Sciatic nerve (tissue), 2 donors: ENCODE measurements around the gene DRD5. TPM values are rescaled to one million over a fixed set of nuclear protein-coding genes. Genes with fewer than 3 reads are reported as not detected.
"Not testable (repeated sequence)": the region's sequence is repeated elsewhere in the genome, so short reads cannot be mapped to it uniquely, and the experiment has no call there.

Experiments used
- ATAC-seq: fragments of 200-7000 bp; cut with Tn5 transposase; one replicate; pipeline ENCODE4 v1.9.1; 2020; ENCODE audit warnings: mild to moderate bottlenecking, moderate library complexity
- DNase-seq: peaks from one replicate; pipeline ENCODE4 v3.0.0-alpha.2; 2020; ENCODE audit warnings: low spot score
- intact Hi-C: fragments of 100-400 bp; cut with DNase I; formaldehyde crosslinking; loops from one replicate; pipeline ENCODE4 v1.14.2; 2022
- total RNA-seq: library from RNA; stranded (reverse); fragmentation: NEBNext Ultra II Directional; extraction: Animal tissue kit (Norgen Biotek cat#: 25700); gene quantifications from one replicate; pipeline ENCODE4 v1.2.1, GENCODE V29; 2021
- donor health status: DM: no; HTN: no; CAD: no.
- donor health status: DM: no; HTN: no; CAD: no.

DRD5 gene
- not detected for total RNA-seq

GRCh38 chr4:9781343-9782135, at the start of gene DRD5:
DRD5 (plus strand) TSS chr4:9781634; CDS start chr4:9782030, 396 bp downstream.
- DNase-seq (no peak), ATAC-seq (no peak)
- intact Hi-C loops, result no loop called here

- ATAC-seq, DNase-seq, intact Hi-C loops: not testable (repeated sequence)
These were observed 49.2 kb upstream of the DRD5 start for GRCh38 chr4:9732256-9732655.

DNA sequence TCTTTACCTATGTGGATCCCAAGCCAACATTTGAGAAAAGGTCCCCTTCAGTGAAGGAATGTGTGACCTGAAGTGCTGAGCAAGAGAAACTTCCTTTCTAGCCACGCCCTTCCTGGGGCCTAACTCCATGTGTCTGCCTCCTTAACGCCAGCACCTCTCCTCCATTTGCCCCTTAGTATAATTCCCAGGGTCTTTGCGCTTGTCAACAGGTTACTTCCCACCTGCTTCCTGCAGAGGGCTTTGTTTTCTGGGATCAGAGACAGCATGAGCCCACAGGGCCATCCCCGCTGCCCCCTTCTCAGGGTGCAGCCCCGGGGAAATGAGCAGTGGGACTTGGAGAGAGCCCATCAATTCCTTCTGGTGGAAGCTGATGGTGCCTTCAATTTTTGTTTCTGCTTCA, 45.9 kb upstream of the DRD5 start:
- DNase-seq, result no peak
- ATAC-seq, result no peak
- intact Hi-C loops, result no loop called here

GRCh38 chr4:9737280-9737679, 44.2 kb upstream of the DRD5 start:
- DNase-seq, ATAC-seq, intact Hi-C loops: not testable (repeated sequence)

DNA sequence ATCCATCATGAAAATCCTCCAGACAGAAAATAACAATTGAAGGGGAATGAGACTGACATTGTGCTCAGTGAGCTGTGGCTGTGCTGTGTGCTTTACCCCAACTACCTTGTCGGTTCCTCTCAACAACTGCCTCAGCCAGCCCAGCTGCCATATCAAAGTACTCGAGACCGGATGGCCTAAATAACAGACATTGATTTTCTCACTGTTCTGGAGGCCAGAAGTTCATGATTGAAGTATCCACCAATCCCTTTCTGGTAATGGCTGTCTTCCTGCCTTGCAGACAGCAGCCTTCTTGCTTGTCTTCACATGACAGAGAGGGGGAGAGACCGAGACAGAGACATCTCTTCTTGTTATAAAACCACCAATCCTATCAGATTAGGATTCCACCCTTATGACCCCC, 37.6 kb upstream of the DRD5 start:
- ATAC-seq, DNase-seq, intact Hi-C loops: not testable (repeated sequence)

- DNase-seq (no peak), ATAC-seq (no peak)
- intact Hi-C loops, result no loop called here
These were observed 35.7 kb upstream of the DRD5 start for GRCh38 chr4:9745782-9746181.

DNA sequence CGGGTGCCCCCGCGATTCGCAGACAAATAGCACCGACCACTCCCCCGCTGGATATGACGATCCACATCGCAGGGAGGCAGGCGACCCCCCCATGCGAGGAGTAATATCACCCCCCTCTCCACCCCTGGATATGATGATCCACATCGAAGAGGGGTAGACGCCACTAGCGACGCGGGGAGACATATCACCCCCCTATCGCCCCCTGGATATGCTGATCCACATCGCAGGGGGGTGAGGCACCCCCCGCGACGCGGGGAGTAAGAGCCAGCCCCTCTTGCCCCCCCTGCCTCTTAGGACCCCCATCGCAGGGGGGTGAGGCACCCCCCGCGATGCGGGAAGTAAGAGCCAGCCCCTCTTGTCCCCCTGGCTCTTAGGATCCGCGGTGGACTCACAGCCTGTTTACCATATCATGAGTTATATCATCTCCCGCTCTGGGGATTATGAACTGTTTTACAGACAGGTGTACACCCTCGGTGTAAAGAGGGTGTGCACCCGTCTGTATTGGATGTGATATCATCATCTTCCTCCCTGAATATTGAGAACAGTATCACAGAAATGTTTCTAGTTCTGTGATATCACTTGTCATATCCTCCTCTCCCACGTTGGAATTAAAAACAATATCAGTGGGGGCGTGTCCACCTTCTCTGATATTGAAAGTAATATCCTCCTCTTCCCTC, 22.7 kb upstream of the DRD5 start:
- DNase-seq, result no peak
- ATAC-seq, result no peak
- intact Hi-C loops, result no loop called here

- DNase-seq (peak; percentile 70), ATAC-seq (peak; percentile 56)
- intact Hi-C loops, result loop anchor here (10.0 kb wide), 1 partner anchor 252 kb away; no protein-coding TSS in a partner anchor
These were observed 18.5 kb upstream of the DRD5 start for GRCh38 chr4:9762823-9763475.

GRCh38 chr4:9764155-9764696, 17.2 kb upstream of the DRD5 start:
- intact Hi-C loops, result loop anchor here (10.0 kb wide), 1 partner anchor 251 kb away; no protein-coding TSS in a partner anchor
- no peak for ATAC-seq
- no peak for DNase-seq

- DNase-seq (no peak), ATAC-seq (no peak)
- intact Hi-C loops, result loop anchor here (10.0 kb wide), 1 partner anchor 250 kb away; no protein-coding TSS in a partner anchor
These were observed 16.3 kb upstream of the DRD5 start for GRCh38 chr4:9765091-9765490.

DNA sequence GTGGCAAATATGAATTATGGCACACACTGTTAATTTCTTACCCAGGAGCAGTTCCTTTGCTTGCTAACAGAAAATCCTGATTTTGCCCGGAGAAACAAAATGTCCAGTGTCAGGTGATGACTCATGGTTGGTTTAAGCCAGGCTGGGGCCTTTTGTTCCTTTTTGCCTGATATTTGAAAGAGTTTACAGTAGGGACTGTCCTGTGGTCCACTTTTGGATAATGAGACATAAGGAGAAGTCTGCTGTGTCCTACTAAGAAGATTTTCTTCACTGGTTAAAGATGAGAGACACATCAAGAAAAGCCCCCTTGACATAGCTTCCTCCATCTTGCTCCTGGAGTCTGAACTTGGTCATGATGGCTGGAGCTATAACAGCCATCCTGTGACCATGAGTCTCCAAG, 12.1 kb upstream of the DRD5 start:
- intact Hi-C loops, result loop anchor here (10.0 kb wide), 1 partner anchor 245 kb away; no protein-coding TSS in a partner anchor
- DNase-seq, result no peak
- no peak for ATAC-seq

GRCh38 chr4:9771034-9771433, 10.4 kb upstream of the DRD5 start:
- intact Hi-C loops, result no loop called here
- no peak for DNase-seq
- ATAC-seq, result no peak

DNA sequence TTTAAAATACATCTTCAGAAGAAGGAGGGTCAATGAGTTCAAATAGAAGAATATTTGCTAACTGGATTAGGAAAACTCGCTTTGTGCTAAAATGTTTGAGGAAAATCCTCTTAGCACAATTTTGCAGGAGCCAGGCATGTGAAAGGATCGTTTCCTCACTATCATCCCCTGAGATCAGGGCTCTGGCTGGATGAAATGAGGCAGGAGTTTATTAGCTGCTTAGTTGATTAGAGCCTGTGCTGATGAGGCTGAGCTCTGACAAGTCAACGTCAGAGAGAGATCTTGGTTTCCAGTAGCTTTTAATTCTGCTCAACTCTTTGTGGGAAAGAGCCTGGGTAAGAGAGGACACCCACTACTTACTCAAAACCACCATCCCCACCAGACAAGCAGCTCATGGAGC, 8.0 kb upstream of the DRD5 start:
- DNase-seq (no peak), ATAC-seq (no peak)
- intact Hi-C loops, result no loop called here

GRCh38 chr4:9782136-9782436, 652 bp downstream of the DRD5 start:
- ATAC-seq, result no peak
- no peak for DNase-seq
- intact Hi-C loops, result no loop called here

GRCh38 chr4:9785891-9786290, 4.5 kb downstream of the DRD5 start:
- intact Hi-C loops, ATAC-seq, DNase-seq: not testable (repeated sequence)

- intact Hi-C loops, result no loop called here
- DNase-seq (no peak), ATAC-seq (no peak)
These were observed 10.9 kb downstream of the DRD5 start for GRCh38 chr4:9792381-9792780.

DNA sequence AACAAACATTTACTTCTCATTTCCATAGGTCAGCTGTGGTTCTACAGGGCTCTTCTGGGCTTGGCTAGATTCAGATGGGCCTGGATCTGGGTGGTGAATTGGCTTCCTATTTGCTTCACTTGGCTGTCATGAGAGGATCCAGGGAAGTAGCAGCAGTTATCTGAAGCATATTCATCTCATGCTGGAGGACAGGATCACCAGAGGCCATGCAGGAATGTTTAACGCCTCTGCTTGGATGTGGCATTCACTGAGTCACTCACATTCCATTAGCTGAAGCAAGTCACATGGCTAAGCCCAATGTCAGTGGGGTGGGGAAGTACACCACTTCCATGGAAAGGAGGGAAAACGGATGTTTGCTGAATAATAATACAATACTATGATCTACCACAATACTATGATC, 15.2 kb downstream of the DRD5 start:
- DNase-seq, ATAC-seq, intact Hi-C loops: not testable (repeated sequence)

GRCh38 chr4:9800848-9801247, 19.4 kb downstream of the DRD5 start:
- intact Hi-C loops, result no loop called here
- no peak for ATAC-seq
- DNase-seq, result no peak

DNA sequence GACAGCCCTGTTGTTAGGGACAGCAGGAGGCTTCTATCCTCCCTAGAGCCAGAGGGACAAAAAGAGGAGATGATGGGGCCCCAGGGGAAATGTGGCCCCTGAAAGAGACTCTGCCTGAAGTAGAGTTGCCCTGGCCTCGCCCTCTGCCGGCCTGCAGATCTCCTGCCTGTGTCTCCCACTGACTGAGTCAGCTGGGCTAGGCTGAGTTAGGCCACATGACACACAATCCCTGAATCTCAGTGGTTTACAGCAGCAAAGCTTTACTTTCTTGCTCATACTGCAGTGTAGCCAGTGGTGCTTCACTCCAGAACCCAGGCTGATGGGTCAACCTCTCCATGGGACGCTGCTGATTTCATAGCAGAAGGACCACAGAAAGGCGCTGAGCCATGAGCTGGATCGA, 23.5 kb downstream of the DRD5 start:
- DNase-seq, result no peak
- no peak for ATAC-seq
- intact Hi-C loops, result no loop called here

- DNase-seq (no peak), ATAC-seq (no peak)
- intact Hi-C loops, result no loop called here
These were observed 26.6 kb downstream of the DRD5 start for GRCh38 chr4:9808077-9808476.
